Medulla oblongata (tissue), 1 donor: Measurements from ENCODE around the gene CRYBB3.

Source experiments
- DNase-seq: peaks from one replicate; pipeline ENCODE4 v3.0.0-alpha.2; 2015; ENCODE audit errors: extremely low spot score

Gene CRYBB3

GRCh38 chr22:25199731-25200520 lies at the start of gene CRYBB3:
Gene CRYBB3 (plus strand): TSS chr22:25199858. CDS start chr22:25201397, 1,539 bp downstream.
- no peak for DNase-seq

GRCh38 chr22:25153961-25154666 lies 45.5 kb upstream of the CRYBB3 start:
- peak; percentile 45 for DNase-seq

GRCh38 chr22:25154667-25154999 lies 45.0 kb upstream of the CRYBB3 start:
- no peak for DNase-seq

- no peak for DNase-seq
Measured at GRCh38 chr22:25156736-25157135, 42.9 kb upstream of the CRYBB3 start.

GRCh38 chr22:25159028-25159427 lies 40.6 kb upstream of the CRYBB3 start:
- no peak for DNase-seq

GRCh38 chr22:25160120-25160996 lies 39.3 kb upstream of the CRYBB3 start:
- DNase-seq = no peak

GRCh38 chr22:25161017-25161915 lies 38.4 kb upstream of the CRYBB3 start:
- DNase-seq = no peak

GRCh38 chr22:25161916-25162530 lies 37.6 kb upstream of the CRYBB3 start:
- no peak for DNase-seq

GRCh38 chr22:25162561-25162960 lies 37.1 kb upstream of the CRYBB3 start:
- no peak for DNase-seq

- DNase-seq = no peak
Measured at GRCh38 chr22:25165785-25166184, 33.9 kb upstream of the CRYBB3 start.

GRCh38 chr22:25166266-25167040 lies 33.2 kb upstream of the CRYBB3 start:
- DNase-seq = no peak

- DNase-seq = no peak
Measured at GRCh38 chr22:25167082-25167481, 32.6 kb upstream of the CRYBB3 start.

GRCh38 chr22:25167834-25168601 lies 31.6 kb upstream of the CRYBB3 start:
- no peak for DNase-seq

- no peak for DNase-seq
Measured at GRCh38 chr22:25169278-25170031, 30.2 kb upstream of the CRYBB3 start.

GRCh38 chr22:25170426-25170980 lies 29.2 kb upstream of the CRYBB3 start:
- no peak for DNase-seq

GRCh38 chr22:25172153-25172552 lies 27.5 kb upstream of the CRYBB3 start:
- DNase-seq = no peak

- DNase-seq = no peak
Measured at GRCh38 chr22:25174156-25174887, 25.3 kb upstream of the CRYBB3 start.
